PFSK-1 (cell line): Measurements from ENCODE around the gene SMOC2.

ENCODE experiments used
- FOXP2 ChIP-seq: optimal IDR thresholded peaks from 2 replicates; pipeline ENCODE3; 2011; ENCODE audit warnings: borderline replicate concordance, control low read depth, inconsistent platforms; ENCODE audit not compliant: insufficient read depth; ENCODE audit errors: extremely low read length, extremely low read depth
- POLR2AphosphoS5 ChIP-seq: IDR thresholded peaks from 2 replicates; pipeline ENCODE4 v1.6.1; 2012; ENCODE audit warnings: low read depth, mild to moderate bottlenecking, control low read depth, low read length, moderate library complexity
- SIN3A ChIP-seq: IDR thresholded peaks from 2 replicates; pipeline ENCODE4 v1.6.1; 2012; ENCODE audit warnings: mild to moderate bottlenecking, low read length, moderate library complexity, borderline replicate concordance; ENCODE audit not compliant: insufficient read depth
- TAF1 ChIP-seq: IDR thresholded peaks from 2 replicates; pipeline ENCODE4 v1.6.1; 2012; ENCODE audit warnings: low read length, control low read depth, borderline replicate concordance; ENCODE audit not compliant: insufficient read depth
- TF ChIP-seq, protein P1 (sequence below), 2 experiments: IDR thresholded peaks; 2 replicates each; pipeline versions ENCODE4 v1.6.1 to v1.8.0; 2011 to 2012; ENCODE audit warnings: low read depth in 2 of 2, low read length in 2 of 2, control low read depth in 1 of 2, inconsistent platforms in 1 of 2, mild to moderate bottlenecking in 1 of 2, moderate library complexity in 1 of 2; ENCODE audit not compliant: insufficient read depth in 1 of 2

Gene SMOC2

GRCh38 chr6:168565112-168565511 is 124.1 kb downstream of the SMOC2 start:
- no peak for TF ChIP-seq SIN3A
- no peak for TF ChIP-seq POLR2AphosphoS5
- no peak for TF ChIP-seq FOXP2
- no peak for TF ChIP-seq TAF1
- TF ChIP-seq, protein P1, sequence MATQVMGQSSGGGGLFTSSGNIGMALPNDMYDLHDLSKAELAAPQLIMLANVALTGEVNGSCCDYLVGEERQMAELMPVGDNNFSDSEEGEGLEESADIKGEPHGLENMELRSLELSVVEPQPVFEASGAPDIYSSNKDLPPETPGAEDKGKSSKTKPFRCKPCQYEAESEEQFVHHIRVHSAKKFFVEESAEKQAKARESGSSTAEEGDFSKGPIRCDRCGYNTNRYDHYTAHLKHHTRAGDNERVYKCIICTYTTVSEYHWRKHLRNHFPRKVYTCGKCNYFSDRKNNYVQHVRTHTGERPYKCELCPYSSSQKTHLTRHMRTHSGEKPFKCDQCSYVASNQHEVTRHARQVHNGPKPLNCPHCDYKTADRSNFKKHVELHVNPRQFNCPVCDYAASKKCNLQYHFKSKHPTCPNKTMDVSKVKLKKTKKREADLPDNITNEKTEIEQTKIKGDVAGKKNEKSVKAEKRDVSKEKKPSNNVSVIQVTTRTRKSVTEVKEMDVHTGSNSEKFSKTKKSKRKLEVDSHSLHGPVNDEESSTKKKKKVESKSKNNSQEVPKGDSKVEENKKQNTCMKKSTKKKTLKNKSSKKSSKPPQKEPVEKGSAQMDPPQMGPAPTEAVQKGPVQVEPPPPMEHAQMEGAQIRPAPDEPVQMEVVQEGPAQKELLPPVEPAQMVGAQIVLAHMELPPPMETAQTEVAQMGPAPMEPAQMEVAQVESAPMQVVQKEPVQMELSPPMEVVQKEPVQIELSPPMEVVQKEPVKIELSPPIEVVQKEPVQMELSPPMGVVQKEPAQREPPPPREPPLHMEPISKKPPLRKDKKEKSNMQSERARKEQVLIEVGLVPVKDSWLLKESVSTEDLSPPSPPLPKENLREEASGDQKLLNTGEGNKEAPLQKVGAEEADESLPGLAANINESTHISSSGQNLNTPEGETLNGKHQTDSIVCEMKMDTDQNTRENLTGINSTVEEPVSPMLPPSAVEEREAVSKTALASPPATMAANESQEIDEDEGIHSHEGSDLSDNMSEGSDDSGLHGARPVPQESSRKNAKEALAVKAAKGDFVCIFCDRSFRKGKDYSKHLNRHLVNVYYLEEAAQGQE (IDR thresholded peaks at IDR 0.05; ENCODE audit: insufficient read depth in 1 of 2, low read depth in 2 of 2, low read length in 2 of 2): no peak

DNA sequence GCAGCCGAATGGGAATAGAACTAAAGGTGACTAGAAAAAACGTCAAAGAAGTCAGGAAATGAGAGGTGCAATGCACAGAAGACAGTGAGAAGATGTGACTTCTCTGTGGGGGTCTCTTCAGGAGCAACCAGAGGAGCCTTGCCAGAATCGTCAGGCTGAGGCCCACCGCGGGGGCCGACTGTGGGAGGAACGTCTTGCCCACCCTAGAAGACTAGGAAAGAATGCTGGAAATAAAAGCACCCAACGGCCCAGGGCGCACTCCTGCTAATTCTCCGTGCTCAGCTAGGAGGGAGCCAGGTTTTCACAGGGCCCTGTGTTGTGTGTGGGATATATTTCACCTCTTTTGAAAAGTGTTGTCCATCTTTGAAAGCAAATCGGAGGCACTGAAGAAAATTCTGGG is 129.2 kb downstream of the SMOC2 start:
- TF ChIP-seq, protein P1 (IDR thresholded peaks at IDR 0.05; ENCODE audit: insufficient read depth in 1 of 2, low read depth in 2 of 2, low read length in 2 of 2): no peak
- TF ChIP-seq POLR2AphosphoS5 (no peak), TAF1 (no peak), SIN3A (no peak), FOXP2 (no peak)

DNA sequence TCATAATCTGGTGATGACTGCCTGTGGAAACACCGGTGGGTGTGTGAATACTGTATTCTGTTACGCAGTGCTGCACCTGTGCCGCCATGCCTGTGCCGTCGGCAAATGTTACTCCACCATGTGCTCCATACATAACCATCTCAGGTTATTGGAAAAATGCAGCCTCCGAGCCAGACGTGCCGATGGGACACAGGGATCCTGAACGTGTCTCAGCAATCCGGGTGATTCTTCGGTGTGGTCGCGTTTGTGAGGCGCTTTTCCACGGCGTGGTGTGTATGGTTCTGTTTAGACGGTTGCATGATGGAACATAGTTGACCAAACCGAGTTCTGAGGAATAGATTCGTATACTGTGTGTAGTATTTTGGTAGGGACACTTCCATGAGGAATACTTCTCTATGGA is 130.3 kb downstream of the SMOC2 start:
- TF ChIP-seq TAF1: no peak
- TF ChIP-seq POLR2AphosphoS5: no peak
- TF ChIP-seq SIN3A: no peak
- TF ChIP-seq FOXP2: no peak
- TF ChIP-seq, protein P1 (IDR thresholded peaks at IDR 0.05; ENCODE audit: insufficient read depth in 1 of 2, low read depth in 2 of 2, low read length in 2 of 2): no peak

DNA sequence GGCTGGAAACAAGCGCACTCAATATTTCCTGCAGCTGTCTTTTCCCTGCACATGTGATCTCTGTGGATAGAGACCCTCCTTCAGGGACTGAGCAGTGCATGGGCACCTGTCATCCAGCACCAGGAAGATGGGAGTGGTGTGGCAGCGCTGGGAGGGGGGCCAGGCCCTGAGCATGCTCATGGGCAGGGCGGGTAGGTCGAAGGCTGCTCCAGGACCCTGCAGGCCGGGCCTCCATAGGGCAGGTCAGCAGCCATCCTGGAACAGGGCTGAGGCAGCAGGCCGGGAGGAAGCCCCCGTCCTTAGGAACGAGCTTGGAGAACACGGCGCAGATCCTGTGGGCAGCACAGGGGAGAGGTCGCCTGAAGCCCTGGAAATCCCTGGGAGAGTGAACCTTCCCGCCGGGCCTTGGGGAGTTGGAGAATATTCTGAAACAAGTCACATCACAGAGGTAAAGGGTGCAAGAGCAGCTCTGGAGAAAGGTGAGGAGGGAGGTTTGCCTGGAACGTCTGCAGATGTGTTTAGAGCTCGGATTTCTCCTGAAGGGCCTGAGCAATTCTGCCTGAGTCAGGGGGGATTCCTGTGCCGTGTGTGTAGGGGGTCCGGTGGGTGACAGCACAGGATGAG is 133.2 kb downstream of the SMOC2 start:
- TF ChIP-seq SIN3A (no peak), POLR2AphosphoS5 (no peak), FOXP2 (no peak), TAF1 (no peak)
- TF ChIP-seq, protein P1 (IDR thresholded peaks at IDR 0.05; ENCODE audit: insufficient read depth in 1 of 2, low read depth in 2 of 2, low read length in 2 of 2): no peak
